Hepatocyte (in vitro differentiated cells): ENCODE results near the gene F2R. TPM values are rescaled to one million over a fixed set of nuclear protein-coding genes. Genes with fewer than 3 reads are reported as not detected.

ENCODE experiments used
- DNase-seq: peaks from one replicate; pipeline ENCODE4 v3.0.0-alpha.2; 2016; ENCODE audit warnings: low spot score
- H2AFZ ChIP-seq: fragments of 200-600 bp; sonication (generic); 2 replicates; pipeline ENCODE4 v1.6.0; 2016; ENCODE audit warnings: antibody characterized with exemption, mild to moderate bottlenecking
- H3K27ac ChIP-seq: fragments of 200-600 bp; sonication (generic); 2 replicates; pipeline ENCODE4 v1.5.1; 2016; ENCODE audit warnings: mild to moderate bottlenecking
- H3K27me3 ChIP-seq: fragments of 200-600 bp; sonication (generic); 2 replicates; pipeline ENCODE4 v1.6.1; 2016
- H3K36me3 ChIP-seq: fragments of 200-600 bp; sonication (generic); replicated peaks from 2 replicates; pipeline ENCODE4 v1.5.1; 2016; ENCODE audit warnings: low read depth; ENCODE audit not compliant: insufficient read depth
- H3K4me1 ChIP-seq: fragments of 200-600 bp; sonication (generic); 2 replicates; pipeline ENCODE4 v1.5.1; 2016; ENCODE audit warnings: mild to moderate bottlenecking, moderate library complexity; ENCODE audit not compliant: insufficient read depth
- H3K4me2 ChIP-seq: fragments of 200-600 bp; sonication (generic); 2 replicates; pipeline ENCODE4 v1.6.0; 2016
- H3K4me3 ChIP-seq: fragments of 200-600 bp; sonication (generic); 2 replicates; pipeline ENCODE4 v1.5.1; 2016; ENCODE audit warnings: mild to moderate bottlenecking
- H3K79me2 ChIP-seq: fragments of 200-600 bp; sonication (generic); 2 replicates; pipeline ENCODE4 v1.6.0; 2017; ENCODE audit warnings: mild to moderate bottlenecking
- H3K9me2 ChIP-seq: fragments of 200-600 bp; sonication (generic); replicated peaks from 2 replicates; pipeline ENCODE4 v1.6.0; 2017; ENCODE audit warnings: mild to moderate bottlenecking; ENCODE audit not compliant: insufficient read depth
- H3K9me3 ChIP-seq: fragments of 200-600 bp; sonication (generic); 2 replicates; pipeline ENCODE4 v1.5.1; 2016; ENCODE audit warnings: low read depth, mild to moderate bottlenecking
- H4K20me1 ChIP-seq: fragments of 200-600 bp; sonication (generic); 2 replicates; pipeline ENCODE4 v1.6.0; 2016; ENCODE audit warnings: mild to moderate bottlenecking; ENCODE audit not compliant: insufficient read depth, poor library complexity, severe bottlenecking
- EZH2 ChIP-seq: fragments of 200-600 bp; sonication (generic); IDR thresholded peaks from 2 replicates; pipeline ENCODE4 v1.6.1; 2016; ENCODE audit warnings: antibody characterized with exemption, mild to moderate bottlenecking, borderline replicate concordance
- EZH2phosphoT487 ChIP-seq: fragments of 200-600 bp; sonication (generic); IDR thresholded peaks from one replicate; pipeline ENCODE4 v1.6.1; 2018; ENCODE audit warnings: antibody characterized with exemption, mild to moderate bottlenecking, low read depth, moderate library complexity; ENCODE audit not compliant: unreplicated experiment, severe bottlenecking
- WGBS: methylation state at CpG from one replicate; pipeline ENCODE4 v1.1.6; 2016; ENCODE audit warnings: low lambda C conversion rate; ENCODE audit errors: missing lambda C conversion rate; 5-methylcytosine and 5-hydroxymethylcytosine counted together
- polyA plus RNA-seq: library from polyadenylated mRNA; unstranded; fragments of >200 nt; fragmentation: Nextera tagmentation; extraction: Ambion mirVana; gene quantifications from 2 replicates; pipeline ENCODE4 v1.2.1, GENCODE V29; 2016
- total RNA-seq: library from RNA; depleted of rRNA; stranded (reverse); fragments of >200 nt; gene quantifications from 2 replicates; pipeline ENCODE4 v1.2.3, GENCODE V29; 2014
- TF ChIP-seq, protein P1 (sequence below): fragments of 200-600 bp; sonication (generic); IDR thresholded peaks from 2 replicates; pipeline ENCODE4 v1.5.1; 2016; ENCODE audit warnings: antibody characterized with exemption, mild to moderate bottlenecking; ENCODE audit not compliant: poor library complexity

Gene F2R
- total and polyA plus RNA-seq, 2 experiments from 2014 or later = 27.1 to 48.1 TPM

DNA sequence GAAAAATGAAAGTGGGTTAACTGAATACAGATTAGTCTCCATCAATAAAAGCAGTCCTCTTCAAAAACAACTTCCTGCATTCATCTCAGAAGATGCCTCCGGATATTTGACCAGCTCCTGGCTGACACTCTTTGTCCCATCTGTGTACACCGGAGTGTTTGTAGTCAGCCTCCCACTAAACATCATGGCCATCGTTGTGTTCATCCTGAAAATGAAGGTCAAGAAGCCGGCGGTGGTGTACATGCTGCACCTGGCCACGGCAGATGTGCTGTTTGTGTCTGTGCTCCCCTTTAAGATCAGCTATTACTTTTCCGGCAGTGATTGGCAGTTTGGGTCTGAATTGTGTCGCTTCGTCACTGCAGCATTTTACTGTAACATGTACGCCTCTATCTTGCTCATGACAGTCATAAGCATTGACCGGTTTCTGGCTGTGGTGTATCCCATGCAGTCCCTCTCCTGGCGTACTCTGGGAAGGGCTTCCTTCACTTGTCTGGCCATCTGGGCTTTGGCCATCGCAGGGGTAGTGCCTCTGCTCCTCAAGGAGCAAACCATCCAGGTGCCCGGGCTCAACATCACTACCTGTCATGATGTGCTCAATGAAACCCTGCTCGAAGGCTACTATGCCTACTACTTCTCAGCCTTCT, 16.6 kb downstream of the F2R start:
- DNase-seq = no peak
- no peaks in the 10 kb centered on the region for H3K9me2 ChIP-seq
- H3K36me3 ChIP-seq = no peaks in the 10 kb centered on the region
- H3K4me1 ChIP-seq = no peaks in the 10 kb centered on the region
- no peaks in the 10 kb centered on the region for H4K20me1 ChIP-seq
- H3K79me2 ChIP-seq = peaks cover 27% of the 10 kb centered on the region
- no peaks in the 10 kb centered on the region for H3K27me3 ChIP-seq
- H3K27ac ChIP-seq = no peak overlapping the region
- no peak overlapping the region for H3K4me3 ChIP-seq
- H3K4me2 ChIP-seq = no peak overlapping the region
- H2AFZ ChIP-seq = no peak overlapping the region
- 97% methylated on average over 15 of the region's 15 CpGs for WGBS
- TF ChIP-seq EZH2 (no peak), EZH2phosphoT487 (no peak)
- TF ChIP-seq, protein P1, sequence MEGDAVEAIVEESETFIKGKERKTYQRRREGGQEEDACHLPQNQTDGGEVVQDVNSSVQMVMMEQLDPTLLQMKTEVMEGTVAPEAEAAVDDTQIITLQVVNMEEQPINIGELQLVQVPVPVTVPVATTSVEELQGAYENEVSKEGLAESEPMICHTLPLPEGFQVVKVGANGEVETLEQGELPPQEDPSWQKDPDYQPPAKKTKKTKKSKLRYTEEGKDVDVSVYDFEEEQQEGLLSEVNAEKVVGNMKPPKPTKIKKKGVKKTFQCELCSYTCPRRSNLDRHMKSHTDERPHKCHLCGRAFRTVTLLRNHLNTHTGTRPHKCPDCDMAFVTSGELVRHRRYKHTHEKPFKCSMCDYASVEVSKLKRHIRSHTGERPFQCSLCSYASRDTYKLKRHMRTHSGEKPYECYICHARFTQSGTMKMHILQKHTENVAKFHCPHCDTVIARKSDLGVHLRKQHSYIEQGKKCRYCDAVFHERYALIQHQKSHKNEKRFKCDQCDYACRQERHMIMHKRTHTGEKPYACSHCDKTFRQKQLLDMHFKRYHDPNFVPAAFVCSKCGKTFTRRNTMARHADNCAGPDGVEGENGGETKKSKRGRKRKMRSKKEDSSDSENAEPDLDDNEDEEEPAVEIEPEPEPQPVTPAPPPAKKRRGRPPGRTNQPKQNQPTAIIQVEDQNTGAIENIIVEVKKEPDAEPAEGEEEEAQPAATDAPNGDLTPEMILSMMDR = no peak
- H3K9me3 ChIP-seq = peaks cover 15% of the 10 kb centered on the region

DNA sequence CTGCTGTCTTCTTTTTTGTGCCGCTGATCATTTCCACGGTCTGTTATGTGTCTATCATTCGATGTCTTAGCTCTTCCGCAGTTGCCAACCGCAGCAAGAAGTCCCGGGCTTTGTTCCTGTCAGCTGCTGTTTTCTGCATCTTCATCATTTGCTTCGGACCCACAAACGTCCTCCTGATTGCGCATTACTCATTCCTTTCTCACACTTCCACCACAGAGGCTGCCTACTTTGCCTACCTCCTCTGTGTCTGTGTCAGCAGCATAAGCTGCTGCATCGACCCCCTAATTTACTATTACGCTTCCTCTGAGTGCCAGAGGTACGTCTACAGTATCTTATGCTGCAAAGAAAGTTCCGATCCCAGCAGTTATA, 17.1 kb downstream of the F2R start:
- TF ChIP-seq, protein P1 = no peak
- TF ChIP-seq EZH2phosphoT487 = no peak
- H3K27ac ChIP-seq = no peak overlapping the region

DNA sequence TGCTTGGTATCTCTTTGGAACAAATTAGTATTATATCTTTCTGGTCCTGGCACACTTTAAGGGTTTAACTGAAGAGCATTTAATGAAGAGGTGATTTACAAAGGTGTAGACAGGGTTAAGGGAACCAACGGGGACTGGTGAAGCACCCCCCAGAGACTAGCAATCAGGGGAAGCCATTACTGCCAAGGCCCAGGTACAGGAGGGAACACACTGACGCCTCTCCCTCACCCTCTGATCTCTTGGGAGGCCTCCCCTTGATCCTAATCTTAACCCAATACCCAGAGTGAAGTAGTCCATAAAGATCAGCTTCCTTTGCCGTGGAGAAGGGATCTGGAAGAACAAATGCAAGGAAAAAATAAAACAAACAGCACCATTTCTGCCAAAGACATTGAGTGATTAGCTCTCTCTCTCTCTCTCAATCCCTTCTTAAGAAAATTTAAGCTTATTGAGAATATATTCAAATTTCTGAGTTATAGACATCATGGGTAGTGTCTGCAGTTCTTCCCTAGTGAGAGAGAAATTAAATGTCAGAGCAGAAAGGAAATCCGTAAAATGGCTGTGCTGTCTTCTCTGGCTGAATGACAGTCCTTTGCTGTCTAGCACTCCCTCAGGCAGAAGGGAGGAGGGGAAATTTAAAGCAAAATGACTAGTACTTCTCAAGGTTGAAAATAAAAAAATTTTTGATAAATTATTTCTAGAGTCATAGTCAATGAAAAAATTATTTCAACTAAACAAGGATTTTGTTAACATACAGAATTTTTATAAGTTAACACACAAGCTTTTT, 20.0 kb downstream of the F2R start:
- Histone ChIP-seq H3K9me3 (no peaks in the 10 kb centered on the region), H3K4me1 (no peaks in the 10 kb centered on the region), H3K27me3 (no peaks in the 10 kb centered on the region), H3K79me2 (no peaks in the 10 kb centered on the region), H3K9me2 (no peaks in the 10 kb centered on the region), H3K27ac (no peak overlapping the region), H3K36me3 (no peaks in the 10 kb centered on the region), H4K20me1 (no peaks in the 10 kb centered on the region), H2AFZ (no peak overlapping the region), H3K4me3 (no peak overlapping the region), H3K4me2 (no peak overlapping the region)
- no peak for DNase-seq
- no peak for TF ChIP-seq EZH2phosphoT487
- TF ChIP-seq, protein P1 = no peak
- TF ChIP-seq EZH2 = no peak
- WGBS = 77% methylated on average over 4 of the region's 4 CpGs

More for the DNA sequence above, 17.1 kb downstream of the F2R start:
- no peaks in the 10 kb centered on the region for H3K27me3 ChIP-seq
- H3K4me3 ChIP-seq = no peak overlapping the region
- H3K9me3 ChIP-seq = peaks cover 15% of the 10 kb centered on the region
- no peaks in the 10 kb centered on the region for H3K36me3 ChIP-seq
- no peak overlapping the region for H2AFZ ChIP-seq
- H4K20me1 ChIP-seq = no peaks in the 10 kb centered on the region
- WGBS = 96% methylated on average over 13 of the region's 13 CpGs
- no peak for DNase-seq
- peaks cover 23% of the 10 kb centered on the region for H3K79me2 ChIP-seq
- no peak overlapping the region for H3K4me2 ChIP-seq
- no peaks in the 10 kb centered on the region for H3K4me1 ChIP-seq
- H3K9me2 ChIP-seq = no peaks in the 10 kb centered on the region
